HG02678 (cell line): Measurements from ENCODE around the gene GP1BA.

Source experiments
- ATAC-seq: cut with Tn5 transposase; IDR thresholded peaks from one replicate; pipeline ENCODE4 v1.9.1; 2021; ENCODE audit warnings: mild to moderate bottlenecking, moderate library complexity; ENCODE audit not compliant: unreplicated experiment

Gene GP1BA

GRCh38 chr17:4971826-4972225, 39.7 kb downstream of the GP1BA start:
- no peak for ATAC-seq

- ATAC-seq: no peak
Observed at GRCh38 chr17:4972322-4972721, 40.2 kb downstream of the GP1BA start.

GRCh38 chr17:4972752-4973151, 40.7 kb downstream of the GP1BA start:
- no peak for ATAC-seq

- no peak for ATAC-seq
Observed at GRCh38 chr17:4973256-4974114, 41.4 kb downstream of the GP1BA start.

- no peak for ATAC-seq
Observed at GRCh38 chr17:4974115-4974670, 42.1 kb downstream of the GP1BA start.

GRCh38 chr17:4978726-4979125, 46.6 kb downstream of the GP1BA start:
- ATAC-seq: no peak

GRCh38 chr17:4980644-4981216, 48.7 kb downstream of the GP1BA start:
- no peak for ATAC-seq

GRCh38 chr17:4982305-4982704, 50.2 kb downstream of the GP1BA start:
- ATAC-seq: no peak
